Left lung (tissue), 14 donors: ENCODE results near the gene DRD5. TPM values are rescaled to one million over a fixed set of nuclear protein-coding genes. Genes with fewer than 3 reads are reported as not detected.
"Not testable (repeated sequence)": the region's sequence is repeated elsewhere in the genome, so short reads cannot be mapped to it uniquely, and the experiment has no call there.

Experiments
- ATAC-seq: fragments of 200-7000 bp; cut with Tn5 transposase; one replicate; pipeline ENCODE4 v1.9.1; 2020; ENCODE audit warnings: moderate library complexity
- DNase-seq, 4 donors: peaks; one replicate each; pipeline ENCODE4 v3.0.0-alpha.2; 2013 to 2020
- H3K27ac ChIP-seq, 2 donors: fragments of 200-600 bp; sonication (generic) in 1 of 2; one replicate each; pipeline versions ENCODE4 v1.5.0 to v1.8.0; 2020 to 2021
- H3K27me3 ChIP-seq, 2 donors: fragments of 200-600 bp; sonication (generic) in 1 of 2; one replicate each; pipeline versions ENCODE4 v1.5.0 to v1.8.0; 2020 to 2021
- H3K36me3 ChIP-seq, 2 donors: fragments of 200-600 bp; sonication (generic) in 1 of 2; one replicate each; pipeline versions ENCODE4 v1.5.0 to v1.8.0; 2020 to 2021
- H3K4me1 ChIP-seq, 2 donors: fragments of 200-600 bp; one replicate each; pipeline ENCODE4 v1.8.0; 2021
- H3K4me3 ChIP-seq, 2 donors: fragments of 200-600 bp; sonication (generic) in 1 of 2; one replicate each; pipeline versions ENCODE4 v1.5.0 to v1.8.0; 2020 to 2021; ENCODE audit warnings: mild to moderate bottlenecking in 1 of 2
- H3K9me3 ChIP-seq, 2 donors: fragments of 200-600 bp; sonication (generic) in 1 of 2; one replicate each; pipeline versions ENCODE4 v1.5.0 to v1.8.0; 2020 to 2021
- CTCF ChIP-seq, 2 donors: fragments of 200-600 bp; sonication (generic) in 1 of 2; IDR thresholded peaks; one replicate each; pipeline versions ENCODE4 v1.5.0 to v1.8.0; 2021; ENCODE audit warnings: antibody characterized with exemption in 2 of 2
- intact Hi-C, 2 donors: fragments of 100-400 bp; cut with DNase I; formaldehyde crosslinking; loops; one replicate each; pipeline versions ENCODE4 v1.11.2 to v1.14.2; 2022
- long read RNA-seq, 12 donors: library from polyadenylated mRNA in 2 of 12; unstranded in 2 of 12; transcript quantifications; one replicate each; pipeline ENCODE4 v2.0.0 and lab custom pipeline, GENCODE V29; 2019 to 2026
- polyA plus RNA-seq, 6 donors: library from polyadenylated mRNA; unstranded; fragments of 120-200 nt; gene quantifications; one replicate each; pipeline ENCODE4 v1.2.1, GENCODE V29; 2013; ENCODE audit not compliant: insufficient read length in 6 of 6
- total RNA-seq, 2 donors: library from RNA; stranded (reverse); fragmentation: NEBNext Ultra II Directional; extraction: Animal tissue kit (Norgen Biotek cat#: 25700); gene quantifications; one replicate each; pipeline ENCODE4 v1.2.1, GENCODE V29; 2021
- donor health status: DM: no; HTN: yes; CAD: no.
- donor health status: DM: no; HTN: no; CAD: no.

DRD5 gene
- under 1 TPM in 1 of 2 donors, not detected in 1; 0.09 TPM for total RNA-seq
- polyA plus RNA-seq: not detected
- long read RNA-seq, donor 1: 0 reads
- long read RNA-seq, donor 2: 0 reads
- long read RNA-seq, donor 3: 0 reads
- long read RNA-seq, donor 4: 0 reads
- long read RNA-seq, donor 5: 0 reads
- long read RNA-seq, donor 6: 0 reads
- long read RNA-seq, donor 7: 0 reads
- long read RNA-seq, donor 8: 0 reads
- long read RNA-seq, donor 9: 0 reads
- long read RNA-seq, donor 10: 0 reads
- long read RNA-seq, donor 11, partial matches to known transcripts: 0 of 4 reads
- long read RNA-seq, donor 11, other reads (novel, unspliced or antisense): 0 of 4 reads
- long read RNA-seq, donor 12: 0 reads

- Histone ChIP-seq H3K36me3 (no peaks in the 10 kb centered on the region), H3K27me3 (peaks cover 7 to 53% of the 10 kb centered on the region in 2 donors), H3K9me3 (no peaks in the 10 kb centered on the region), H3K4me3 (no peak within 1 kb of the TSS), H3K27ac (no peak within 1 kb of the TSS), H3K4me1 (no peaks in the 10 kb centered on the region)
- TF ChIP-seq CTCF (IDR thresholded peaks at IDR 0.05): no peak
- intact Hi-C loops: no loop called here
- peak in 3 of 4 donors; percentile 8 to 76 (median 51) for DNase-seq
- no peak for ATAC-seq
These were observed at the start of gene DRD5 for GRCh38 chr4:9781343-9782135. Gene DRD5 (plus strand): TSS chr4:9781634. CDS start chr4:9782030, 396 bp downstream.

- H3K27ac ChIP-seq, H3K27me3 ChIP-seq, DNase-seq, H3K36me3 ChIP-seq, H3K4me1 ChIP-seq, H3K9me3 ChIP-seq, intact Hi-C loops, H3K4me3 ChIP-seq, ATAC-seq: not testable (repeated sequence)
These were observed 49.2 kb upstream of the DRD5 start for GRCh38 chr4:9732256-9732655.

GRCh38 chr4:9735515-9735914 lies 45.9 kb upstream of the DRD5 start:
- no peak for DNase-seq
- H3K27ac ChIP-seq: no peak overlapping the region
- intact Hi-C loops: no loop called here

GRCh38 chr4:9737280-9737679 lies 44.2 kb upstream of the DRD5 start:
- H3K27me3 ChIP-seq, H3K4me3 ChIP-seq, intact Hi-C loops, H3K27ac ChIP-seq, H3K36me3 ChIP-seq, ATAC-seq, H3K4me1 ChIP-seq, H3K9me3 ChIP-seq, DNase-seq: not testable (repeated sequence)

More at GRCh38 chr4:9735515-9735914, 45.9 kb upstream of the DRD5 start:
- Histone ChIP-seq H3K27me3 (no peaks in the 10 kb centered on the region), H3K9me3 (no peaks in the 10 kb centered on the region), H3K36me3 (no peaks in the 10 kb centered on the region), H3K4me3 (no peak overlapping the region), H3K4me1 (no peaks in the 10 kb centered on the region)
- no peak for TF ChIP-seq CTCF (IDR thresholded peaks at IDR 0.05)
- no peak for ATAC-seq

- H3K27me3 ChIP-seq, H3K27ac ChIP-seq, intact Hi-C loops, H3K4me3 ChIP-seq, DNase-seq, H3K9me3 ChIP-seq, H3K36me3 ChIP-seq, ATAC-seq, H3K4me1 ChIP-seq: not testable (repeated sequence)
These were observed 37.6 kb upstream of the DRD5 start for GRCh38 chr4:9743789-9744188.

- Histone ChIP-seq H3K36me3 (no peaks in the 10 kb centered on the region), H3K4me3 (no peak overlapping the region), H3K9me3 (no peaks in the 10 kb centered on the region), H3K27me3 (no peaks in the 10 kb centered on the region), H3K27ac (no peak overlapping the region), H3K4me1 (no peaks in the 10 kb centered on the region)
- intact Hi-C loops: no loop called here
- TF ChIP-seq CTCF (IDR thresholded peaks at IDR 0.05): no peak
- ATAC-seq: no peak
- DNase-seq: no peak
These were observed 35.7 kb upstream of the DRD5 start for GRCh38 chr4:9745782-9746181.
